ENCODE results near the gene RNF126.
"Not testable (repeated sequence)": the region's sequence is repeated elsewhere in the genome, so short reads cannot be mapped to it uniquely, and the experiment has no call there.

RNF126 gene

GRCh38 chr19:677601-678436 lies 14.8 kb upstream of the RNF126 start:
- Histone ChIP-seq H3K27ac (no peak overlapping the region), H3K4me2 (peak overlapping the region; percentile 44), H3K9me3 (no peaks in the 10 kb centered on the region), H3K4me3 (no peak overlapping the region), H3K36me3 (no peaks in the 10 kb centered on the region), H3K27me3 (peaks cover 56% of the 10 kb centered on the region), H3K9ac (no peak overlapping the region), H4K20me1 (peaks cover 34% of the 10 kb centered on the region), H3K4me1 (peaks cover 33% of the 10 kb centered on the region)
- no peak for TF ChIP-seq Cebpa-rat (IDR thresholded peaks at IDR 0.05)

GRCh38 chr19:677201-677600 lies 14.2 kb upstream of the RNF126 start:
- Histone ChIP-seq H3K4me1 (peaks cover 33% of the 10 kb centered on the region), H3K27ac (no peak overlapping the region), H3K4me3 (no peak overlapping the region), H3K9ac (no peak overlapping the region), H3K36me3 (no peaks in the 10 kb centered on the region), H3K27me3 (peaks cover 56% of the 10 kb centered on the region), H3K4me2 (no peak overlapping the region), H3K9me3 (no peaks in the 10 kb centered on the region), H4K20me1 (peaks cover 34% of the 10 kb centered on the region)
- TF ChIP-seq Cebpa-rat (IDR thresholded peaks at IDR 0.05), result no peak

- no peak within 1 kb of the TSS for H3K27ac ChIP-seq
- H3K4me3 ChIP-seq, result no peak within 1 kb of the TSS
- H3K9ac ChIP-seq, result no peak within 1 kb of the TSS
- no peaks in the 10 kb centered on the region for H3K9me3 ChIP-seq
- H3K27me3 ChIP-seq, result peaks cover 56% of the 10 kb centered on the region
- peaks cover 34% of the 10 kb centered on the region for H4K20me1 ChIP-seq
- no peak for TF ChIP-seq Cebpa-rat (IDR thresholded peaks at IDR 0.05)
- H3K4me2 ChIP-seq, result 0 out of 2 replicates have a peak within 1 kb of the TSS, but pooled peaks have one; percentile 17
- no peaks in the 10 kb centered on the region for H3K36me3 ChIP-seq
- H3K4me1 ChIP-seq, result peaks cover 29% of the 10 kb centered on the region
Observed at GRCh38 chr19:676339-677105, 13.5 kb upstream of the RNF126 start, which contains the start of gene FSTL3. FSTL3 (plus strand) TSS chr19:676392; CDS start chr19:676424, 32 bp downstream.

- Histone ChIP-seq H3K4me1 (peaks cover 25% of the 10 kb centered on the region), H3K4me2 (no peak overlapping the region)
Observed at GRCh38 chr19:676007-676338, 13.0 kb upstream of the RNF126 start.

GRCh38 chr19:674282-675151 lies 11.5 kb upstream of the RNF126 start:
- Histone ChIP-seq H3K4me3 (no peak overlapping the region), H3K27ac (no peak overlapping the region), H3K4me1 (peaks cover 30% of the 10 kb centered on the region), H4K20me1 (peaks cover 33% of the 10 kb centered on the region), H3K4me2 (no peak overlapping the region), H3K9me3 (no peaks in the 10 kb centered on the region), H3K9ac (no peak overlapping the region), H3K27me3 (peaks cover 56% of the 10 kb centered on the region), H3K36me3 (no peaks in the 10 kb centered on the region)
- TF ChIP-seq Cebpa-rat (IDR thresholded peaks at IDR 0.05), result no peak

More at GRCh38 chr19:676007-676338, 13.0 kb upstream of the RNF126 start:
- no peak for TF ChIP-seq Cebpa-rat (IDR thresholded peaks at IDR 0.05)
- H3K9ac ChIP-seq, result no peak overlapping the region
- H3K9me3 ChIP-seq, result no peaks in the 10 kb centered on the region
- peaks cover 34% of the 10 kb centered on the region for H4K20me1 ChIP-seq
- H3K4me3 ChIP-seq, result no peak overlapping the region
- H3K27ac ChIP-seq, result no peak overlapping the region
- H3K36me3 ChIP-seq, result no peaks in the 10 kb centered on the region
- H3K27me3 ChIP-seq, result peaks cover 56% of the 10 kb centered on the region

- H3K27ac ChIP-seq, result no peak overlapping the region
- H3K4me3 ChIP-seq, result no peak overlapping the region
- peaks cover 18% of the 10 kb centered on the region for H3K4me1 ChIP-seq
- peaks cover 19% of the 10 kb centered on the region for H3K27me3 ChIP-seq
- H3K9ac ChIP-seq, result no peak overlapping the region
- peaks cover 19% of the 10 kb centered on the region for H3K9me3 ChIP-seq
- peaks cover 9% of the 10 kb centered on the region; the same call in 1 of the 2 replicates for H4K20me1 ChIP-seq
- no peak for TF ChIP-seq Cebpa-rat (IDR thresholded peaks at IDR 0.05)
- no peaks in the 10 kb centered on the region for H3K36me3 ChIP-seq
- peak overlapping the region; percentile 32 for H3K4me2 ChIP-seq
Observed at GRCh38 chr19:670609-671075, 7.6 kb upstream of the RNF126 start.

GRCh38 chr19:668675-669434 lies 5.8 kb upstream of the RNF126 start:
- Histone ChIP-seq H3K4me1 (peaks cover 36% of the 10 kb centered on the region), H3K9me3 (peaks cover 19% of the 10 kb centered on the region), H3K4me2 (peak overlapping the region; percentile 36)
- H3K27ac ChIP-seq, H3K9ac ChIP-seq, H3K27me3 ChIP-seq, H4K20me1 ChIP-seq, H3K36me3 ChIP-seq, H3K4me3 ChIP-seq: not testable (repeated sequence)

GRCh38 chr19:666985-667573 lies 4.1 kb upstream of the RNF126 start:
- not testable (repeated sequence) for H3K36me3 ChIP-seq, H4K20me1 ChIP-seq, H3K4me2 ChIP-seq, H3K27ac ChIP-seq, H3K9ac ChIP-seq, H3K27me3 ChIP-seq, H3K4me3 ChIP-seq
- Histone ChIP-seq H3K4me1 (peaks cover 42% of the 10 kb centered on the region), H3K9me3 (peaks cover 19% of the 10 kb centered on the region)

Data from BLaER1 (cell line).